ENCODE data around the gene MAB21L2.
"Not testable (repeated sequence)": the region's sequence is repeated elsewhere in the genome, so short reads cannot be mapped to it uniquely, and the experiment has no call there.

Gene MAB21L2

DNA sequence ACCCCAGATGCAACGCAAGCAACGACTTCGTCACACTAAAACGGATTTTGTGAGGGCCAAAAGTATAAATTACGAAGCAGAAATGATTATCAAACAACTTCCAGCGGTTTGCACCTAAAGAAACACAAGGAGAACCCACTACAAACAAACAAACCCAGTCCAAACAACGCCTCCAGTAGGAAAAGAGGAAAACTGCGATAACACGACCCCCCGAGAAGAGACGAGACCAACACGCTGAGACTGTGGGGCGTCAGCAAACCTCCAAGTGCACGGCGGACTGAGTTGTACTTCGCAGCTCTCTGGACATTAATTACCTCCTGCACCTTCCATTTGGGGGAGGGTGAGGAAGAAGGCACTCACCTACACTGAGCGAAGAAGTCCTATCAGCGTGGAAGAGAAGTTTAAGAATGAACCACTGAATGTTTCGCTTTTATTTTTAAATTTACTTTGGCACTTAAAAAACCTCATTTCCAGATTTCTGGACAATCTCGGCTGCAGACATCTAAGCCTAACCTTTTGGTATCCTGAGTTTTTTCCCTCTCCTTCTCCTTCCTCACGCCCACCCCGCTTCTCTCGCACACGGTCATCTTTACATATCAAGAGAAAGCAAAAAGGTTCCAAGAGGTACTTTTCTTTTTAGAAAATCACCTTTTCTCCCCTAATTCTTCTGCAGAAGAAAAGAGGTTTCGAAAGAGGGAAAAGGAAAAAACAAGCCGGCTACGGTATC, at the start of gene MAB21L2:
Gene MAB21L2, plus strand, starts transcription at position 6 of the 727 bp plus-strand sequence. CDS start 879 bp downstream, outside the sequence.
- DNase-seq = no peak

GRCh38 chr4:150533673-150534072, 48.3 kb upstream of the MAB21L2 start:
- DNase-seq = no peak

GRCh38 chr4:150534818-150535217, 47.1 kb upstream of the MAB21L2 start:
- no peak for DNase-seq

DNA sequence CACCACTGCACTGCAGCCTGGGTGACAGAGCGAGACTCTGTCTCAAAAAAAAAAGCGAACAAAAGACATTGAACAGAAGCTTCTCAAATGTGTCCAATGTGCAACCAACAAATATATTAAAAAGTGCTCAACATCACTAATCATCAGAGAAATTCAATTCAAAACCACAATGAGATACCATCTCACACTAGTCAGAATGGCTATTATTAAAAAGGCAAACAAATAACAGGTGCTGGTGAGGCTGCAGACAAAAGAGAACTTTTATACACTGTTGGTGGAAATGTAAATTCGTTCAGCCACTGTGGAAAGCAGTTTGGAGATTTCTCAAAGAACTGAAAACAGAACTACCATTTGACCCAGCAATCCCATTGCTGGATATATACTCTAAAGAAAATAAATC, 44.0 kb upstream of the MAB21L2 start:
- DNase-seq = not testable (repeated sequence)

- DNase-seq = no peak
These were observed 41.4 kb upstream of the MAB21L2 start for GRCh38 chr4:150540536-150540935.

DNA sequence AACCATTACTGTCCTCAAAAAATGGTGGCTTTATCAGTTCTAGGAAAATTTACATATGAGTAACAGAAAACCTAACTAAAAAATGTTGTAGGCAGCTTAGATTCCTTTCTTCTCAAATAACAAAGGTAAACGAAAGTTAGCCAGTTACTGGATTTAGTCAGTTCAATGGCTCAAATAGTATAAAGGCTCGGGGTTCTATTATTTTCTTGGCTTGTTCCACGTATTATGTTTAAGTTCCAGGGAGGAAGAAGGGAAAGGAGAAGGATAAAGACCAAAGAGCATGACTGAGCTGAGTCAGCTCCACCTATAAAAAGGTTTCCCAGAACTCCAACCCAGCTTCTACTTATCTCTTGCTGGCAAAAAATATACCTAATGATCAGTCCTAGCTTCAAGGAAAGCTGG, 41.0 kb upstream of the MAB21L2 start:
- DNase-seq = no peak

DNA sequence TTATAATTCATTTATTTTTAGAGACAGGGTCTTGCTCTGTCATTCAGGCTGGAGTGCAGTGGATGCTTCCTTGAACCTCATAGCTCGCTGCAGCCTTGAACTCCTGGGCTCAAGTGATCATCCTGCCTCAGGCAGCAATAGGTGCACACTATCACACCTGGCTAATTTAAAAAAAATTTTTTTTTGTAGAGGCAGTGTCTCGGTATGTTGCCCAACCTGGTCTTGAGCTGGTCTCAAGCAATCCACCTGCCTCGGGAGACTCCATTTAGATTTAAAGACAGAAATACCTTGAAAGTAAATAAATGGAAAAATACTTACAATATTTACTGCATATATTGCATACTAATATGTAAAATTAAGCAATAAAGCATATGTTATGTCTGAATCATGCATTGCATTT, 40.3 kb upstream of the MAB21L2 start:
- DNase-seq = no peak

- no peak for DNase-seq
These were observed 38.9 kb upstream of the MAB21L2 start for GRCh38 chr4:150543042-150543441.

DNA sequence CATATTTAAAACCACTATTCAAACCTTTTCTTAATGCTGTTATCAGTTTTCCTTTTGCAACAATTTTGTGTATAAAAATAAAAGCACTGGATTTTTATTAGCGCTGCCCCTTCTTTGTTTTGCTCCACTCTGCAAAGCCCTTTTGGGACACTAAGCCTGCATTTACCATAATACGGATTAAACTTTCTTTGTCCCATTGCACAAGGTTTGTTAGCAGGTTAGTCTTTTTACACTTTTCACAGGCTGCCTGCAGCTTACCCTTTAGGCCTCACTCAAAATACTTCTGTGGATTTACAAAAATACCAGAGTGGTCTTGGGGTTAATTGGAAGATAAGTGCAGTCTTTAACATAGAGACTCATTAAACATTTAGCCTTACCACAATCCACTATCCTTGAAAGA, 35.7 kb upstream of the MAB21L2 start:
- DNase-seq = no peak

GRCh38 chr4:150547154-150547838, 34.7 kb upstream of the MAB21L2 start:
- no peak for DNase-seq

GRCh38 chr4:150557811-150558210, 24.1 kb upstream of the MAB21L2 start:
- not testable (repeated sequence) for DNase-seq

- no peak for DNase-seq
These were observed 20.7 kb upstream of the MAB21L2 start for GRCh38 chr4:150561143-150561737.

GRCh38 chr4:150562250-150562649, 19.7 kb upstream of the MAB21L2 start:
- no peak for DNase-seq

DNA sequence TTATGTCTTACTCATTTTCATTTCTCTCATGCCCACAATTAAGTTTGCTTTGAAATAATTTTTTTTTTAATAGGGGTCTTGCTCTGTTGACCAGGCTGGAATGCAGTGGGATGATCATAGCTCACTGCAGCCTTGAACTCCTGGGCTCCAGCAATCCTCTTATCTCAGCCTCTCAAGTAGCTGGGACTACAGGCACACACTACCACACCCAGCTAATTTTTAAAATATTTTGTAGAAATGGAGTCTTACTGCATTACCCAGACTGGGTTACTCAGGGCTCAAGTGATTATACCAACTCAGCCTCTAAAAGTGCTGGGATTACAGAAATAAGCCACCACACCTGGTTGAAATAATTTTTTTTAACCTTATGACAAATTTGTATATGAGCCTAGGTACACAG, 19.2 kb upstream of the MAB21L2 start:
- DNase-seq = no peak

DNA sequence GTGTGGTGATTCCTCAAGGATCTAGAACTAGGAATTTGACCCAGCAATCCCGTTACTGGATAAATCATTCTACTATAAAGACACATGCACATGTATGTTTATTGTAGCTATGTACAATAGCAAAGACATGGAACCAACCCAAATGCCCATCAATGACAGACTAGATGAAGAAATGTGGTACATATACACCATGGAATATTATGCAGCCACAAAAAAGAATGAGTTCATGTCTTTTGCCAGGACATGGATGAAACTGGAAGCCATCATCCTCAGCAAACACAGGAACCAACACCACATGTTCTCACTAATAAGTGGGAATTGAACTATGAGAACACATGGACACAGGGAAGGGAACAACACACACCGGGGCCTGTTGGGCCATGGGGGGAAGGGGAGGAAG, 17.0 kb upstream of the MAB21L2 start:
- DNase-seq = not testable (repeated sequence)

DNA sequence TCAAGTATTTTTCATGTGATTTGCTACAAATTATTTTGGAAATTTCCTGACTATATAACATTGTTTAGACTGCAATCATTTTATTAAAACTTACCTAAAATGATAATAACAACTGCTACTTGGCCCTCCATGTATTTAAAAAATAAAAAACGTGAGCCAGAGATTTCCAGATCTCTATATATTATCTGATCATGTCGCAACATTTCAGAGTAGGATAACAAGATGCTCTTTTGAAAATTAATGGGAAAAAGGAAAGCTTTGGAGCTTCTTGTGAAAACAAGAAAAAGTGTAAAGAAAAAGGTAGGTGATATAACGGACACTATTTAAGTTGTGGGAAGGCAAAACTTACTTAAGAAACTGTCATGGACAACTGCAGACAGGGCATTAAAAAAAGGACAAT, 14.9 kb upstream of the MAB21L2 start:
- no peak for DNase-seq

- DNase-seq = no peak
These were observed 12.5 kb upstream of the MAB21L2 start for GRCh38 chr4:150569384-150569987.

DNA sequence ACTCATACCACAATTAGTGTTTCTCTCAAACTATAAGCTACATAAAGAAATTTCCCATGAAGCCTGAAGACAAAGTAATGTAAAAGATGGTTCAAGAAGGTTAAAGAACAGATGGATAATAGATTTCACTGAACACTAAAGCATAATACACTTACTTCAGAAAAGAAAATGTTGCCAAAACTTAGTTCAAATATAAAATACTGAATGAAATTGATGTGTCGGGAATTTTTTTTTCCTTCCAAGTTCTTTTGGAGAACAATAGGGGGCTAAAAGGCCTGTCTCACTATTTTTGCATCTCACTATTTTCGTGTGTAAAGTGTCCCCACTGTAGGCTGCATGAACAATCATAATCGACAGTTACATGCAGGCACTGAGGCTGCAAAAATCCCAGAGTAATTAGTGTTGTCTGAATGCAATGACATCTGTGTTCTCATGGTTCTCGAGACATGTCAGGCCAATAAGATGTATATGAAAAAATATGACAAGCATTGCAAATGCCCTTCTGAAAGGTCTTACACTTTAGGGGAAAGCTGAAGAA, 11.9 kb upstream of the MAB21L2 start:
- no peak for DNase-seq

GRCh38 chr4:150570862-150571261, 11.1 kb upstream of the MAB21L2 start:
- no peak for DNase-seq

DNA sequence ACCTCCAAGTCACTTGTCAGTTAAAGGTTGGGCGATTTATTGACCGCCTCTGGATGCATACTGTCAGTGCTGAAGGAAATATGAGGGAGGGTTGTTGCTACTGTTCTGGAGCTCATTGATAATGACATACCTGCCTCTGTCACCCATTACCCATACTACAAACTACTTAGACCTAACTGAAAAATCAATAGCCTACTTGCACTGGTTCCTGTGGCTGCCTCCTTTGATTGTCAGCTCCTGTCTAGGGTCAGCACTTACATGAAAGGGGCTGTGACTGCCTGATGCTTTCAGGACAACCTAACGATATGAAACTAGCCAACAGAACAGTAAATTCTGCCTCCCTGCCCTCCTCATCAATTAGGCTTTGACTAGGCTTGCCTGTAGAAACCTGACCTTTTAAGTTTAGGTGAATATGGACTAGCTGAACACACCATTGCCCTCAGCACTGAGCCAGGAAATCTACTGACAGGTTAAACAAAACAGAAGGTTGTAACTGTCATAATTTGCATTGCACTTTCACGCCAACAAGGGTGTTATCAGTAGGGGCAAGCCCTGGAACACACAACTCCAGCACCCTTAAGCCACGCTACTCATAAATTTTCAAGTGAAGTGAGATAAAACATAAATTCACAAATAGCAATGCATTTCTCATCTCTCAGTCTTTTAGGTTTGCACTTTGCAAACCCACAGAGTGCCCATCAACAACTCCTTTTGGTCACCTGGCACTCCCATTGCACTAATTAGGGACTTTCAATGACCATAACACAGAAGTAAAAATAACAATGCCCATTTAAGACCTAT, 9.0 kb upstream of the MAB21L2 start:
- no peak for DNase-seq

DNA sequence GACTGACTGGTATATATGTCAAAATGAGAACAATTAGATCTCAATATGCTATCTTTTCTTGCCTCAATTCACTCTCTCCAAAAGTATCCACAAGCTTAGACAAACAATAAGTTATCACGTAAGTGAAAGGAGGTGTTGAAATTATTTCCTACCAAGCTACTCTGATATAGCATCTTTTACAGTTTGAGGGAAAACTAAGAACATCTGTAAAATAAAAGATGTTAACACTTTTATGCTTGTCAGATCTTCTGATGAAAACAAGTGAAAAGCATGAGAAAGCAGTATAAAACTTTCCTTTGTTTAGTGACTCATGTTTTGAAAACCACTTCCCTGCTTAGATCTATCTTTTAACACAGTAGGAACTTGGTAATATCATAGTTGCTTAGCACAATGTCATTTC, 8.4 kb upstream of the MAB21L2 start:
- no peak for DNase-seq

DNA sequence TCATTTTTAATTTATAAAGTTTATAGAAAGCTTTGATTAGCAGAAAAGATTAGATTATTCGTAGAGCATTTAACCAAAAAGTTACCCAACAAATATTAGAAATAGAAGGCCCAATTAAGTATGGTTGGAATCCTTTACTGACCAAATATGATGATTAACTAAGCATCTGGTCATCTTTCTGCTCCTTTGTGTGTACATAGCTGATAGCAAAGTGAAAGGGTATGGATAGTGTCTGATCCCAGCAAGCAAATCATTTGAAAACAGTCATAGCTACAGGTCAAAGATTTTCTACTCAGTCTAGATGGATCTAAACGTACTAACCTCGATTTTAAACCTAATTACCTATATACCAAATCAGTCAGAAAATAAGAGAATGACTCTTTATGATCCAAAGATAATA, 7.3 kb upstream of the MAB21L2 start:
- DNase-seq = no peak

DNA sequence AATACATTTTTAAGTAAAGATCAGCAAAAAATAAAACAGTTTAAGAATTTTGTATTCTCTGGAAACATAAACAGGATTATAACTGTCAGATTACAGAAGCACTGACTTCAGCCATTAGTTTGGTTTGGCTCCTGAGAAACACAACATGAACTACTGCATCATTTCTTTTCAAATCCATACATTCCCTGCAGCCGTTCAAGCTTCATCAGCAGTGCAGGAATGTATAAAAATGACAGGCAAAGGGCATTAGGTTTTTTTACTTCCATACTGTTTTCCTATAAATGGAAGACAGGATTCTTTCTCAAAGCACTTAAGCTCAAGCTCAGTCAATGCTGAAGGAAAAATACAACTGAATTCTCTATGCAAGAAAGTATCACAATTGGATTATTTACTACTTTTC, 4.2 kb upstream of the MAB21L2 start:
- DNase-seq = no peak
